ENCODE data around the gene DES. TPM values are rescaled to one million over a fixed set of nuclear protein-coding genes. Genes with fewer than 3 reads are reported as not detected.
A peak's percentile ranks its signal among the peaks of the same experiment; 100 is the strongest.

Gene DES
- total and polyA plus RNA-seq, 2 of the 13 experiments (the other 11 are each of a cell fraction or from before 2014, with no cell fraction given): not detected

DNA sequence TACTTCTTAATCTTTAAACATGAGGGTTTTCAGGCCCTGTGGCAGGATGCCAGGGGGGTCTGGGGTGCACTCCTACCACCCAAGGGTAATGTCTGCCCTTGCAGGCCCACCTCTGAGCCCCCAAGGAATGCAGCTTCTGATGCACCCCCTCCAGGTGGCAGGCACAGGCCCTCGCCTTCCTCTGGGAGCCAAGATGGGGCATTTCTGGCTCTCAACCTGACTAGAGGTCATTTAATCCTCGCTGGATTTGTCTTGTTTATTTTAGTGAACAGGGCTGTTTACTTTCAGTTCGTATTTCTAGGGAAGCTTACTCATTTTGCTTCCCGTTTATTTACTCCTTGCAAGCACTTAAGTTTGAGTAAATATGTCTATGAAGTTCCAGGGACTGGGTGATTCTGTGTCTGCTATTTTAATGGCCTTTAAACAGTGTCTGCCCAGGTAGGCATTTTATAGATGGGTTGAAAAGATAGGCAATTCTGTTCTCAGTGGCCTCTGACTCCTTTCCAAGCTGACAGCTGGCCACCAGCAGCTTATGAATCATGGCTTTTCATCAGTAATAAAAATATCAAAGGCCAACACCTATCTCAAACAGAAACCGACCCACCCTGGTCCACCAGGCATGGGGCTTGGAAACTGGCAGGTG is 19.3 kb upstream of the DES start:
- ATAC-seq (peak; percentile 46), FAIRE-seq (no peak), DNase-seq (ENCODE audit: low spot score) (peak; percentile 38)
- Histone ChIP-seq H3K4me2 (ENCODE audit: low read depth, low read length) (0 out of 2 replicates have a peak overlapping the region, but pooled peaks have one; percentile 3), H3K4me3 (replicated peaks in 1 of 3; ENCODE audit: insufficient read depth in 1 of 3, low read depth in 2 of 3, low read length in 3 of 3) (no peak overlapping the region), H3K9ac (ENCODE audit: insufficient read depth, low read depth, low read length) (no peak overlapping the region), H4K20me1 (ENCODE audit: insufficient read depth, low read length) (no peaks in the 10 kb centered on the region), H3K4me1 (ENCODE audit: insufficient read depth, low read length) (peaks cover 27% of the 10 kb centered on the region), H3K27me3 (ENCODE audit: control insufficient read depth in 1 of 2, insufficient read depth in 2 of 2, low read length in 2 of 2) (peaks cover 0 to 24% of the 10 kb centered on the region in 2 experiments; a peak in 4 of 5 replicates), H3K79me2 (ENCODE audit: insufficient read depth, low read length) (no peaks in the 10 kb centered on the region), H3K36me3 (replicated peaks in 1 of 2; ENCODE audit: control insufficient read depth in 1 of 2, insufficient read depth in 2 of 2, low read length in 2 of 2) (no peaks in the 10 kb centered on the region), H3K9me3 (ENCODE audit: low read length) (no peaks in the 10 kb centered on the region), H3K27ac (ENCODE audit: extremely low read length, insufficient read depth, low read length) (no peak overlapping the region), H2AFZ (ENCODE audit: low read length) (no peak overlapping the region)
- in situ Hi-C loops (cut with HindIII; ENCODE audit: extremely low pct_ligation_motif_present, low pct_unique_long_range_greater_than_20kb) (no loop called here), intact Hi-C loops (cut with micrococcal nuclease; ENCODE audit: unreplicated experiment) (no loop called here)
- ChIA-PET POLR2A (interaction anchor here (0.8 to 2.4 kb wide), 3 partner anchors 11 to 97 kb away, joined by 3 to 16 read pairs (median 4); partner anchors contain the start of gene DNPEP), CTCF (ENCODE audit: low intra/inter-chr PET ratio, low total read pairs) (no interaction called here)
- 5% methylated on average over 5 of the region's 5 CpGs for WGBS (ENCODE audit: low lambda C conversion rate)
- no TSS peak for BruUV-seq (replicated peaks)
- TF ChIP-seq ASH2L (IDR thresholded peaks at IDR 0.05; ENCODE audit: insufficient read length, low read depth, low read length): peak; percentile 16
- TF ChIP-seq, protein P1, sequence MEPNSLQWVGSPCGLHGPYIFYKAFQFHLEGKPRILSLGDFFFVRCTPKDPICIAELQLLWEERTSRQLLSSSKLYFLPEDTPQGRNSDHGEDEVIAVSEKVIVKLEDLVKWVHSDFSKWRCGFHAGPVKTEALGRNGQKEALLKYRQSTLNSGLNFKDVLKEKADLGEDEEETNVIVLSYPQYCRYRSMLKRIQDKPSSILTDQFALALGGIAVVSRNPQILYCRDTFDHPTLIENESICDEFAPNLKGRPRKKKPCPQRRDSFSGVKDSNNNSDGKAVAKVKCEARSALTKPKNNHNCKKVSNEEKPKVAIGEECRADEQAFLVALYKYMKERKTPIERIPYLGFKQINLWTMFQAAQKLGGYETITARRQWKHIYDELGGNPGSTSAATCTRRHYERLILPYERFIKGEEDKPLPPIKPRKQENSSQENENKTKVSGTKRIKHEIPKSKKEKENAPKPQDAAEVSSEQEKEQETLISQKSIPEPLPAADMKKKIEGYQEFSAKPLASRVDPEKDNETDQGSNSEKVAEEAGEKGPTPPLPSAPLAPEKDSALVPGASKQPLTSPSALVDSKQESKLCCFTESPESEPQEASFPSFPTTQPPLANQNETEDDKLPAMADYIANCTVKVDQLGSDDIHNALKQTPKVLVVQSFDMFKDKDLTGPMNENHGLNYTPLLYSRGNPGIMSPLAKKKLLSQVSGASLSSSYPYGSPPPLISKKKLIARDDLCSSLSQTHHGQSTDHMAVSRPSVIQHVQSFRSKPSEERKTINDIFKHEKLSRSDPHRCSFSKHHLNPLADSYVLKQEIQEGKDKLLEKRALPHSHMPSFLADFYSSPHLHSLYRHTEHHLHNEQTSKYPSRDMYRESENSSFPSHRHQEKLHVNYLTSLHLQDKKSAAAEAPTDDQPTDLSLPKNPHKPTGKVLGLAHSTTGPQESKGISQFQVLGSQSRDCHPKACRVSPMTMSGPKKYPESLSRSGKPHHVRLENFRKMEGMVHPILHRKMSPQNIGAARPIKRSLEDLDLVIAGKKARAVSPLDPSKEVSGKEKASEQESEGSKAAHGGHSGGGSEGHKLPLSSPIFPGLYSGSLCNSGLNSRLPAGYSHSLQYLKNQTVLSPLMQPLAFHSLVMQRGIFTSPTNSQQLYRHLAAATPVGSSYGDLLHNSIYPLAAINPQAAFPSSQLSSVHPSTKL (CRISPR knock-in tag; IDR thresholded peaks at IDR 0.05): peak; percentile 84
- TF ChIP-seq ATRX (CRISPR knock-in tag; IDR thresholded peaks at IDR 0.05; ENCODE audit: borderline replicate concordance): no peak
- TF ChIP-seq ZSCAN30 (CRISPR knock-in tag; IDR thresholded peaks at IDR 0.05): no peak
- no peak for TF ChIP-seq ELF3 (CRISPR knock-in tag; IDR thresholded peaks at IDR 0.05)
- TF ChIP-seq, protein P2, sequence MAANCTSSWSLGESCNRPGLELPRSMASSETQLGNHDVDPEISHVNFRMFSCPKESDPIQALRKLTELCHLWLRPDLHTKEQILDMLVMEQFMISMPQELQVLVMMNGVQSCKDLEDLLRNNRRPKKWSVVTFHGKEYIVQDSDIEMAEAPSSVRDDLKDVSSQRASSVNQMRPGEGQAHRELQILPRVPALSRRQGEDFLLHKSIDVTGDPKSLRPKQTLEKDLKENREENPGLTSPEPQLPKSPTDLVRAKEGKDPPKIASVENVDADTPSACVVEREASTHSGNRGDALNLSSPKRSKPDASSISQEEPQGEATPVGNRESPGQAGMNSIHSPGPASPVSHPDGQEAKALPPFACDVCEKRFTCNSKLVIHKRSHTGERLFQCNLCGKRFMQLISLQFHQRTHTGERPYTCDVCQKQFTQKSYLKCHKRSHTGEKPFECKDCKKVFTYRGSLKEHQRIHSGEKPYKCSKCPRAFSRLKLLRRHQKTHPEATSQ (CRISPR knock-in tag; IDR thresholded peaks at IDR 0.05; ENCODE audit: borderline replicate concordance): no peak
- TF ChIP-seq MYNN (CRISPR knock-in tag; IDR thresholded peaks at IDR 0.05; ENCODE audit: low read depth): no peak
- 0 out of 2 replicates have a peak, but pooled peaks have one; percentile 7 for TF ChIP-seq TCF7 (IDR thresholded peaks at IDR 0.05; ENCODE audit: low read depth)
- no peak for TF ChIP-seq CHD2 (IDR thresholded peaks at IDR 0.05; ENCODE audit: low read depth, low read length)
- TF ChIP-seq ZFP90 (CRISPR knock-in tag; IDR thresholded peaks at IDR 0.05; ENCODE audit: borderline replicate concordance): no peak
- TF ChIP-seq ZNF350 (CRISPR knock-in tag; IDR thresholded peaks at IDR 0.05; ENCODE audit: borderline replicate concordance, low read depth): no peak
- TF ChIP-seq SOX13 (IDR thresholded peaks at IDR 0.05): no peak
- TF ChIP-seq SOX13 (CRISPR knock-in tag; conservative IDR thresholded peaks at IDR 0.05 in 1 of 2, IDR thresholded peaks at IDR 0.05 in 1 of 2): peak in 1 of 2 experiments; percentile 24; a peak in 1 of 4 replicates
- TF ChIP-seq ZNF12 (CRISPR knock-in tag; IDR thresholded peaks at IDR 0.05): peak; percentile 51; the same call in 1 of the 2 replicates
- TF ChIP-seq ZNF20 (CRISPR knock-in tag; IDR thresholded peaks at IDR 0.05): no peak
- peak; percentile 86 for TF ChIP-seq RARA (CRISPR knock-in tag; IDR thresholded peaks at IDR 0.05)
- TF ChIP-seq, protein P3, sequence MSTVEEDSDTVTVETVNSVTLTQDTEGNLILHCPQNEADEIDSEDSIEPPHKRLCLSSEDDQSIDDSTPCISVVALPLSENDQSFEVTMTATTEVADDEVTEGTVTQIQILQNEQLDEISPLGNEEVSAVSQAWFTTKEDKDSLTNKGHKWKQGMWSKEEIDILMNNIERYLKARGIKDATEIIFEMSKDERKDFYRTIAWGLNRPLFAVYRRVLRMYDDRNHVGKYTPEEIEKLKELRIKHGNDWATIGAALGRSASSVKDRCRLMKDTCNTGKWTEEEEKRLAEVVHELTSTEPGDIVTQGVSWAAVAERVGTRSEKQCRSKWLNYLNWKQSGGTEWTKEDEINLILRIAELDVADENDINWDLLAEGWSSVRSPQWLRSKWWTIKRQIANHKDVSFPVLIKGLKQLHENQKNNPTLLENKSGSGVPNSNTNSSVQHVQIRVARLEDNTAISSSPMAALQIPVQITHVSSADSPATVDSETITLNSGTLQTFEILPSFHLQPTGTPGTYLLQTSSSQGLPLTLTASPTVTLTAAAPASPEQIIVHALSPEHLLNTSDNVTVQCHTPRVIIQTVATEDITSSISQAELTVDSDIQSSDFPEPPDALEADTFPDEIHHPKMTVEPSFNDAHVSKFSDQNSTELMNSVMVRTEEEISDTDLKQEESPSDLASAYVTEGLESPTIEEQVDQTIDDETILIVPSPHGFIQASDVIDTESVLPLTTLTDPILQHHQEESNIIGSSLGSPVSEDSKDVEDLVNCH (CRISPR knock-in tag; IDR thresholded peaks at IDR 0.05): no peak

Data from HepG2 (cell line).